Esophagus mucosa (tissue), 1 donor: ENCODE measurements around the gene JADE2. TPM values are rescaled to one million over a fixed set of nuclear protein-coding genes. Genes with fewer than 3 reads are reported as not detected.
A peak's percentile ranks its signal among the peaks of the same experiment; 100 is the strongest.
"Not testable (repeated sequence)": the region's sequence is repeated elsewhere in the genome, so short reads cannot be mapped to it uniquely, and the experiment has no call there.

Experiments
- ATAC-seq: fragments of 200-7000 bp; cut with Tn5 transposase; one replicate; pipeline ENCODE4 v1.9.1; 2020
- total RNA-seq: library from RNA; stranded (reverse); gene quantifications from one replicate; pipeline ENCODE4 v1.2.4, GENCODE V29; 2023
- donor health status: DM: yes; HTN: yes; CAD: no.

The JADE2 gene
- total RNA-seq, 1 donor from 2014 or later, result 12.9 TPM

DNA sequence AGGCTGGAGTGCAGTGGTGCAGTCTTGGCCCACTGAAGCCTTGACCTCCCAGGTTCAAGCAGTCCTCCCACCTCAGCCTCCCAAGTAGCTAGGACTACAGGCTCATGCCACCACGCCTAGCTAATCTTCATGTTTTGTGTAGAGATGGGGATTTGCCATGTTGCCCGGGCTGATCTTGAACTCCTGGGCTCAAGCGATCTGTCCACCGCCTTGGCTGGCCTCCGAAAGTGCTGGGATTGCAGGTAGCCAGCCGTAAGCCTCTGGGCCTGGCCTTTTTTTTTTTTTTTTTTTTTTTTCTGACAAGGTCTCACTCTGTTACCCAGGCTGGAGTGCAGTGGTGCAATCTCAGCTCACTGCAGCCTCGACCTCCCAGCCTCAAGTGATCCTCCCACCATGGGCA lies 27.2 kb downstream of the JADE2 start:
- not testable (repeated sequence) for ATAC-seq

DNA sequence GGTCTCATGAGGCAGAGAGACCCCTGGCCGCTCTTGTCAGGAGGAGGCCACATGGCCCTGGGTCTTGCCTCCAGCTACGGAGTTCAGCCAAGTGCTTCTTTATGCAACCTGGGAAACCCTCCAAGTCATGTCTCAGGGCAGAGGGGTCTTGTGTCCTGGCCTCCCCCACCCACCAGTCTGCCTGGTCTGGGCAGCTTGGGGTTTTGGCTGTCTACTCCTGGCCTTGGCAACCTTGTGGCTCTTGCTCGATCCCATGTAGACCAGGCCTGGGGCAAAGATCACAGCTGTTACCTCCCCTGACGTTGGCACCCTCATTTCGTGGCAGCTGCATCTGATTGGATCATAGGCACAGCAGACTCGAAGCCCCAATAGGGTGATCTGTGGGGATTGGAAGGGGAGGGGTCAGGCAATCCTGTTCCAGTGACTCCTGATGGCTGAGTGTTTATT lies 28.4 kb downstream of the JADE2 start:
- no peak for ATAC-seq

DNA sequence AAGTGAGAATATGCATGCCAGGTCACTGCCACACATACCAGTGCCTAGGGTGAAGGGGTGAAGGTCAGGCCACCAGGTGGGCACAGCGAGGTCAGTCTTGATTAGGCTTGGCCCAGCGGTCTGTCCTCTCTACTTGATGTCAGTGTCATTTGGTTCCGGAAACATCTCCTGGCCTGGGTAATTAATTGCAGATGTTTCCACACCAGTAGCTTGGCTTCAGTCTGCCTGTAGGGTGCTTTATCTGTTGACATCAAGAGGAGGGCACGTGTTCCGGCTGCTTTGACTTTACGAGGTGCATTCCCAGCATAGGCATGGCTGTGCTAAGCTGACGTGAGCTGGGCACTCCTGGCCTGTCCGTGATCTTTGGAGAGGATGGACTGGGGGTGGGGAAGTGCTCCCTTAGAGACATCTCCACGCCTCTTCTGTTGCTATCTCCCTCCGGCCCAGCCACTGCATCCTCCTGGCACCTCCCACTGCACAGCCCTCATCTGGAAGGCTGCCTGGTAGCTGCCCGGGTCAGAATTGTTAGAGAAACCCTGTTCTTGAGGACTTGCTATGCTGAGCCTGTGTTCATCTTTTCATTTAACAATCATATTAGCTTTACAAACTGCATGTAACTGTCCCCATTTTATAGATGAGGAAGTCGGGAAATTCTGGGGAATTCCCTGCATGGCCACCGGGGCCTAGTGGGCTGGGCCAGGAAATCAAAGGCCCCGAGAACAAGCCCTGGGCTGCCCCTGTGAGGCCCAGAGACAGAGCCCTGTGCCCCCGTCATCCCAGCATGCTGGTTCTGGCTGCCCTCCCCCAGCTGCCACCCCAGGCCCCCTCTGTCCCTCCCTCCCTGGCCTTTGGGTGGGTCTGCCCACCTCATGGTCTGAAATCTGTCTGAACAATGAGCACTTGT lies 29.1 kb downstream of the JADE2 start:
- peak; percentile 38 for ATAC-seq

DNA sequence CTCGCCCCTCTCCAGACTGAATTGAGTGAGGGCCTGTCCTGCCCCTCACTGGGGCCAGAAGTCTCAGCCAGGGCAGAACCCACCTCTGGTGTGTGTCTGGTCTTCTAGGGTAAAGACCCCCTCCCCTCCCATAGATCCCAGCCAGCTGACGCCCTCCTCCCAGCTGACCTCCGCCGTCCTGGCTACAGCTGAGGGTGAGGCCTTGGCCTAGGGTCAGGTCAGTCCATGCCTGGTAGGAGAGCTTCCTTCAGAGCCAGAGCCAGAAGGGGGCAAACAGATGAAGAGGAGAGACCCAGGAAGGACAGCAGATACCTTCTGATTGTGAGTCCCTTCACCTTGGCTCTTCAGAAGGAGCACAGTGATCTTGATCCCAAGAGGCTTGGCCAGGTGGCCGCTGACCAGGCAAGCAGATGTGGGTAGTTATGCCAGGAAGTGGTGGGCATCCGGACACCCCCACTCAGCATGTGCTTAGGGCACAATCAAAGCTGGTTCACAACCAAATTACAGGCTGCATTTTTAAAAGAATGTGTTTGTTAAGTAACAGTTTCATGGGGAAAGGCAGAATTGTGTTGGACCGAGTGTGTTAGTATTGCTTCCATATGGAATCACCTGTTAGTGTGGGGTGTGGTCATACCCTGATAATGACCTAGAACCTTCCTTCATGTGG lies 29.9 kb downstream of the JADE2 start:
- ATAC-seq, result peak; percentile 5

DNA sequence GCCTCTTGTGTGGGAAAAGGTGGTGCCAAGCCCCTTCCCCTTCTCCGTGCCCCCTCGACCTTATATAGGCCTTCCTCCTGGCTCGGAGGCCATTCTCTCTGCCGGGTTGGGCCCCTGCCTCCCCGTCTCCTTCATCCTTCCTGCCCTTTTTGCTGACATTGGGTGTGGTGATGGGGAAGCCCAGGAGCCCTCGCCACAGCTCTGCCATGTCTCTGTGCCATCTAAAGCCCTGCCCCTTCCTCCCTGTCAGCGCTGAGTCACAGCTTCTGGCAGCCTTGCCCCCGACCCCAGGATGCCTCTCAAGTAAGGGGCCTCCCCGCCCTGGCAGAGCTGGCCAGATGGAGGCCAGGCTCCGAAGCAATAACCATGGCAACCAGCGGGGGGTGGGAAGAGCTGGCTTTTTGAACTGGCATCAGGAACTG lies 30.4 kb downstream of the JADE2 start:
- ATAC-seq, result peak; percentile 69

DNA sequence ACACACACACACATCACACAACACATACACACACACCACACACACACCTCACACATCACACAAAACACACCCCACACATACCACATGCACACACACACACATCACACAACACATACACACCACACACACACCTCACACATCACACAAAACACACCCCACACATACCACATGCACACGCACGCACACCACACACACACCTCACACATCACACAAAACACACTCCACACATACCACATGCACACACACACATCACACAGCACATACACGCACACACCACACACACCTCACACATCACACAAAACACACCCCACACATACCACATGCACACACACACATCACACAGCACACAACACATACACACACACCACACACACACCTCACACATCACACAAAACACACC lies 31.1 kb downstream of the JADE2 start:
- not testable (repeated sequence) for ATAC-seq

DNA sequence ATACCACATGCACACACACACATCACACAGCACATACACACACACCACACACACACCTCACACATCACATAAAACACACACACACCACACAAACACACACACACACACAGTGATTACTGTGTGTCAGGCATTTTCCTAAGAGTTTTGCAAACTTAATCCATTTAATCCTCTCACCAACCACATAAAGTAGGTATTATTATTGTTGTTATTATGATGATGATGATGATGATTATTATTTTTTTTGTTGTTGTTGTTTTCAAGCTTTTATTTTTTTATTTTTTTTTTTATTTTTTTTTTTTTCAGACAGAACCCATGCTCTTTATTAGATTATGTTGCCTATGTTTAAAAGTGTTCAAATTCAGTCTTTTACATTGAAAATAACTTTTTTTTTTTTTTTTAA lies 31.5 kb downstream of the JADE2 start:
- ATAC-seq, result no peak

DNA sequence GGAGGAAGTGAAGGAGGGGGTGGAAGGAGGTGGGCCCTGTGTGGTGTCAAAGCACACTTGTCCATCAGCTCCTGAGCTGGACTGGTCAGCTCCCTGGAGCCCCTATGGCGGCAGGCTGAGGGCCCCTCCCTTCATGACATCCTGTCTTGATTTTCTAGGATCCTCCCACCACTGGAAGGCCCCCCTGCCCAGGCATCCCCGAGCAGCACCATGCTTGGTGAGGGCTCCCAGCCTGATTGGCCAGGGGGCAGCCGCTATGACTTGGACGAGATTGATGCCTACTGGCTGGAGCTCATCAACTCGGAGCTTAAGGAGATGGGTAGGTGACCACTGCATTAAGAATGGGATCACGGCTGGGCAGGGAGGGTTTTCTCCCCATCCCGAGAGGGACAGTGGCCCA lies 34.2 kb downstream of the JADE2 start:
- no peak for ATAC-seq

DNA sequence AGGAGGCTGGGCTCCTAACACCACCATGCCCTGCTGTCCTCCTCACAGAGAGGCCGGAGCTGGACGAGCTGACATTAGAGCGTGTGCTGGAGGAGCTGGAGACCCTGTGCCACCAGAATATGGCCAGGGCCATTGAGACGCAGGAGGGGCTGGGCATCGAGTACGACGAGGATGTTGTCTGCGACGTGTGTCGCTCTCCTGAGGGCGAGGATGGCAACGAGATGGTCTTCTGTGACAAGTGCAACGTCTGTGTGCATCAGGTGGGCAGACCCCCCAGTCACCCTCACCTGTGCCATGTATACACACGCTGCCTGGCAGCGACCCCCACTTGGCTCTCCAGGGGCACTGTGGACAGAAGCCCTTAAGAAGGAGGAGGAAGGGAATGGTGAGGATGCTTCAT lies 35.2 kb downstream of the JADE2 start:
- ATAC-seq, result no peak

DNA sequence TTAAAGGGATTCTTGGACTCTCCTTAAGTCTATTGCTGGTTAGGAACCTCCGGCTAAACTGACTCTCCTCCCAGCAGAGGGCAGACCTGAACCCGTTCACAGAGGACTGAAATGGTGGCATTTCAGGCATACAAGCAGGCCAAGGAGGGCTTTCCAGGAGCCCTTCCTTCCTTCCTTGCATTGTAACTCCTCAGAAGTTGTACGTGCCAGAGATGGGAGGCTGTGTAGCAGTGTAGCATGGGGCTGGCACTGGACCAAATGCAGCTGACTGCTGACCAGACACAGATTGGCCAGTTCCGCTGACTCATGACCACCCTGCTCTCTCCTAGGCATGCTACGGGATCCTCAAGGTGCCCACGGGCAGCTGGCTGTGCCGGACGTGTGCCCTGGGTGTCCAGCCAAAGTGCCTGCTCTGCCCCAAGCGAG lies 36.4 kb downstream of the JADE2 start:
- peak; percentile 65 for ATAC-seq

DNA sequence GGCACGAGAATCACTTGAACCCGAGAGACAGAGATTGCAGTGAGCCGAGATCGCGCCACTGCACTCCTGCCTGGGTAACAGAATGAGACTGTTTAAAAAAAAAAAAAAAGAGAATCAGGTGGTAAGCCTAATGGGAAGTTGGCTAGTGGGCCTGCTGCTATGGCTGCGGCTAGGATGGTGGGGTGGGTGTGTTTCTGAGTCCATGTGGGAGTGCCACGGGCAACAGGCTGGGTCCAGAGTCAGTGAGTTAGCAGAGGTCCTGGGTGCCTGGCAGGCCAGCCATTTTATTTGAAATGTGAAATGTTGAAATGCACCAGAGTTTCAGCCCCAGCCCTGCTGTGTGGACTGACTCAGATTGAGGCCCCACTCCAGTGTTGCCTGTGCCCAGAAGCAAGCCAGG lies 37.8 kb downstream of the JADE2 start:
- ATAC-seq, result no peak

DNA sequence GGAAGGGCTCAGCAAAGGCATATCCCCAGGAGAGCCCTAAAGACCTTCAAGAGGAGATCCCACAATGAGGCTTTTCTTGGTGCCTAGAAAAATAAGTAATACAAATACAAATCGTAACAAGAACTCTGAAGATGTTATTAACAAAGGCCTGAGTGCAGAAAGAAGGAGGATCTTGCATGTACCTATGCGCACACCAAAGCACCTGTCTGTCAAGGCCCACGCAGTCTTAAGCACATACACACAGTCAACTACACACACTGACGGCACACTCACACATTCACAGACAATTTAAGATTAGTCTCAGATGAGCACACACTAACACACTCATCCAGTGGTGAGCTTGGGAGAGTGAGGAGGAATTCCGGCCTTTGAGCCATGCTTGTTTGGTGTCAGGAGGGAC lies 38.5 kb downstream of the JADE2 start:
- no peak for ATAC-seq

DNA sequence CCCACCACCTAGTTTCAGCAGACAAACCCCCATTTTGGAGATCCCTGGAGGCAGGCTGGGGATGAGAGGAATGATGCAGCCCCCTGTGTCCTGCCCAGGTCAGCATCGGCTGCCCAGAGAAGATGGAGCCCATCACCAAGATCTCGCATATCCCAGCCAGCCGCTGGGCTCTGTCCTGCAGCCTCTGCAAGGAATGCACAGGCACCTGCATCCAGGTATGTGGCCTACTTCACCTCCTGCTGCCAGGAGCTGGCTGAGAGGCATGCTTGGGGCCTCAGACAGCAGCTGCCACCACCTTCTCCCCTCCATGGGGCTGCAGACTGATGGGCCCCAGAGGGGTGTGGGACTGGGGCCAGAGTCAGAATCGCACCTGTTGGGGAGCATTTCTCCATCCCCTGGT lies 38.9 kb downstream of the JADE2 start:
- ATAC-seq, result no peak

DNA sequence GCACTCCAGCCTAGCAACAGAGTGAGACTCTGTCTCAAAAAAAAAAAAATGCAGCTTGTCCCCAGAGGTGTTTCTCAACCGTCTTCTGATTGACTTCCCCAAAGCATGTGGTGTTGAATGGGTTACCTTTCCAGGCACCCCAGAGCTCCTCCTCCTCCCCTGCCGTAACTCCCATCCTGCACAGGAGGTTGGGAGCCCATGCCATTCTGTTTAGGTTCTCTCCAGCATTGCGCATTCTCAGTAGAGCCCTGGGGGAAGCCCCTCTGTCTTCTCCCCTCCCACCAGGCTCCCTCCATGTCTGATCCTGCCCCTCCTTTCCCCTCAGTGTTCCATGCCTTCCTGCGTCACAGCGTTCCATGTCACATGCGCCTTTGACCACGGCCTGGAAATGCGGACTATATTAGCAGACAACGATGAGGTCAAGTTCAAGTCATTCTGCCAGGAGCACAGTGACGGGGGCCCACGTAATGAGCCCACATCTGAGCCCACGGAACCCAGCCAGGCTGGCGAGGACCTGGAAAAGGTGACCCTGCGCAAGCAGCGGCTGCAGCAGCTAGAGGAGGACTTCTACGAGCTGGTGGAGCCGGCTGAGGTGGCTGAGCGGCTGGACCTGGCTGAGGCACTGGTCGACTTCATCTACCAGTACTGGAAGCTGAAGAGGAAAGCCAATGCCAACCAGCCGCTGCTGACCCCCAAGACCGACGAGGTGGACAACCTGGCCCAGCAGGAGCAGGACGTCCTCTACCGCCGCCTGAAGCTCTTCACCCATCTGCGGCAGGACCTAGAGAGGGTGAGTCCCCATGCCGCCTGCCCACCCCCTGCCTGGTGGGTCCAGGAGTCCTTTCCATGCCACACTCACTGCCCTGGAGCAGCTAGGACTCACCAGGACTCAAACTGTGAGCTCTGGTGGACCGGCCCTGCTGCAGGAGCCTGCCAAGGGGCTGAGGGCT lies 40.6 kb downstream of the JADE2 start:
- ATAC-seq, result no peak

DNA sequence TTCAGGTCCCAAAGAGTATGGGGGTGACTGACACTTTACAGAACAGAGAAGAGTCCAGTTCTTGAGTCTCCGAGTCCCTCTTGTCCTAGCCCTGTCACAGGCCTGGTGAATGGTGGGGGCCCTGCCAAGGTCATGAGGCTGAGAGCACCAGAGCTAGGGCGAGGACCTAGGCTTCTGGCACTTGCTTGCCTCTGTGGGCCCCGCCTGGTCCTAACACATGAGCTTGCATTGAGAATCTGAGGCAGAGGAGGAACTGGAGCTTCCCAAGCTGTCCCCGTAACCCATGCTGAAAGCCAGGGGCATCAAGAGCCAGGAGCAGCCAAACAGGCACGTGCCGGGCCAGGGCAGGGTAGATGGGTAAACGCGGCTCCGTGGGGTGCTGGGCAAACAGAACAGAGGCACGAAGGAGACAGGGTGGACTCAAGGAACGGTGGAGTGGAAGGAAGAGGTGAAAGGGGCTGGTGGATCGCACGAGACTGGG lies 41.3 kb downstream of the JADE2 start:
- no peak for ATAC-seq

DNA sequence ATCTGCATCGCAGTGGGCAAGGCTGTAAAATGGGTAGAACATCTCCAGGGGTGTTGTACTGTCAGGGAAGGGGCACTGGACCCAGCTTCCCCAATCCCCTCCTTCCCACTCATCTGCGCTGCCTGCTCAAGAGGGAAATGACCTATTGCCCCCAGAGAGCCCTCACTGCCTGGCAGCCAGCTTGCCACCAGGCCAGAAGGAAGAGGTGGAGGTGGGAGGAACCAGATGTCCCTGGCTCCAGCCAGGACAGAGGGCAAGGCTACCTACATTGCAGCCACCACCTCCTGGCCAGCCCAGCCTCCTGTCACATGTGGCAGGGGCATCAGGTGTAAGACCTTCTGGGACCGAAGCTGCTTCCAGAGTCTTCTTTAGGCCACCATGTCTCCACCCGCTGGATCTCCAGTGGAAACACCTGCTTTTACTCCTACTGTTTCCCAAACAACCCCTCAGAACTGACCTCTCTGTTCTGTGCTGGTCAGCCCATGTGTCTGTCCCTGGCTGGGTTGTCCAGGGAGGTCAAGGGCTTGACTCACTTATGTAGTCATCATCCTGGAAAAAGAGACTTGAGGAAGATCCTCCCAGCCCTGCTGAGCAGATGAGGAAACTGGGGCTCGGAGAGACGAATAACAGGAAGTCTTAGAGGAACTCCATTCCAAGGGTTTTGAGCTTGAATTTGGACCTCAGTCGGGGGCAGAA lies 42.3 kb downstream of the JADE2 start:
- peak; percentile 15 for ATAC-seq

DNA sequence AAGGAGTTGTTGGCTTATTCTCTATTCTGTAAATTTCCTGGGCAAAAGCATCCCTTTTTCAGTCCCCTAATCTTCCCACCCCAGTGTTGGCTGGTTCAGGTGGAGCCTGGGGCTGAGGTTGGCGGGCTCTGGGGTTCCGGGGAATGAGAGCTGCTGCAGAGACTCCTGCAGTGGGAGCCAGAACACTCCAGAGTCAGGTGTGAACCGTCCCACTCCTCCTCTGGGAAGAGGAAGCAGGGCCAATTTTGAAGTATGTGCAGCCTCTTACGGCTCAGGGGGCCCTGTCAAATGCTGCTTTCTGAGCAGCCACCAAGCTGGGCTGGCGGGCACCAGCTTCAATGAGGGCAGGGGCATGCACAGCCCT lies 42.8 kb downstream of the JADE2 start:
- ATAC-seq, result no peak

DNA sequence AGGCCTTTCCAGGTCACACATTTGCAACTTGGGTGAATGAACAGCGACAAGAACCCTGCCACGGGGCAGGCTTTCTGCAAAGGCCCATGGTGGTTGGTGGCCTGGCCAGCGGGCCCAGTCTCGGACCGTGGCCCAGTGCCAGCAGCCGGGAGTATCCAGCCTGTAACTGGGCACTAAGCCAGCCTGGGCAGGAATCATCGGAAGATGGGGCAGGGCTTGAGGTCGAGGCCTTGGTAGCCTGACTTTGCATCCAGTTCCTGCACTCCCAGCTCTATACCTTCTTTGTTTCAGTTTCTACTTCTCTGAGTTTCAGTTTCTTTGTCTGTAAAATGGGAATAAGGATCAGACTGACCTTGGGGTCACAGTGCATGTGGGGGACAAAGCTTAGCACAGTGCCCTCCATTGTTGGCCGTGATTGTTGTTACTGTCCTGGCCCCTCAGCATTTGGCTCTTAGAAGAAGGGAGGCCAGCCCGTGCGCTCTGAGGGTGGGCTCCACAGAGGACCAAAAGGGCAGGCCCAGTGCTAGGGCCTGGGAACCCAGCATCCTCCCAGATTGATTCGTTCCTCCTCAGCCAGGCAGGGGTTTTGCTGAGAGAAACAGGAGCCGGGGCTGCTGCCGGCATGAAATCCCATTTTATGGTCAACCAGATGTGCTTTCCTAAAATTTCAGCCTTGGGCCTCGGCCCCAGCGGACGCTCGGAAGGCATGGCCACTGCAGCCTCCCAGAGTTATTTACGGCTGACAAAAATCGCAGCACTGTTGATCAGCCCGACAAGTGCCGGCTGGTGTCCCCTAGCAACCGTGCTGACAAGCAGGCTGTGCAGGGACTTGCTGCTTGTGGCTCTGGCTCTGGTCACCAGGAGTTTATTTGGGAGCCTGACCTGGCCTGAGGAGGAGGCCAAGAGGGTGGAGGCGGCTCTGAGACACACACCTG lies 43.6 kb downstream of the JADE2 start:
- ATAC-seq, result peak; percentile 40

DNA sequence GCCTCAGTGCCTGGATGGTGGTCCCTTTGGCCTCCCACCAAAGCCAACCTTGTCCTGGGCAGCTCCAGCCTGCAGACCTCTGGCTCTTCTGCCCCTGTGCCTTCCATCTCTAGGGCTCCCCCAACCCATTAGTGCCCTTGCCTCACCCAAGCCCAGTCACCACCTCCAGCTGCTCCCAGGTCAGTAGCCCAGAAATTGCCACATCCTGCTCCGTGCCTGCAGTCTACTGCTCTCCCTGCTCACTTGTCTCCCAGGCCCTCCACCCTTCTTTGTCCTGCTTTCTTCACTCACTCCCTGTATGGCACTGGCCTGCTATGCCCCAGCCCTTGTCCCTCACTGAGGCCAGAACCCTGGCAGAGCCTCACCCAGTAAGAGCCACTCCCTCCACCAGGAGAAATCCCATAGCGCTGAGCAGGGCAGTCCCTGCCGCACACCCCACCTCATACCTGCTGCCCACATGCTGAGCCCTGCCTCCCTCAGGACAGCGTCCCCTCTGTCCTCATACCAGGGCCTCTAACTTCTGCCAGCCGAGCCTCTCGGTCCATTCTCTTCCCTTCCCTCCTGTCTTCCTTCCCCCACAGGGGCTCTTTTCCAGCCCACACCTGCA lies 44.4 kb downstream of the JADE2 start:
- no peak for ATAC-seq

DNA sequence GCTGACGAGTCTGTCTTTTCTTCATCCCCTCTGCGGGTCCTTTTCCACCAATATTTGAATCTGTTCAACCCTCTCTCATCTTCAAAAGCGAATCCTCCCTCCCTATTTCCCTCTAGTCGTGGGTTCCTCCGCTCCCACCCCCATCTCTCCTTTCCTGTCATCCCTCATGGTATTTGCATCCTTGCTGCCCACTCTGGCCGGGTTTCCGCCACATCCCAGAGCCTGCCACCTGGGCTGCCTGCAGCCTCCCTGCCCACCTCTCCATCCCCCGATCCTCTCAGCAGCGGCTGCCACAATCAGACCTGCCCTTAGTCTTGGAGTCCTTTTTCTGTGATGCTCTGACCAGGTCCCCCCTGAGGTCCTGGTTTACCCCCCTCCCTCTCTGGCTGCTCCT lies 44.9 kb downstream of the JADE2 start:
- no peak for ATAC-seq
